Heart left ventricle (tissue), 13 donors: ENCODE data around the gene ZNF440.
"Not testable (repeated sequence)": the region's sequence is repeated elsewhere in the genome, so short reads cannot be mapped to it uniquely, and the experiment has no call there.

Experiments
- POLR2A ChIP-seq, 2 donors: fragments of 450-650 bp; IDR thresholded peaks; one replicate each; pipeline ENCODE4 v1.6.1; 2017; ENCODE audit warnings: antibody characterized with exemption in 2 of 2, mild to moderate bottlenecking in 2 of 2, moderate library complexity in 2 of 2
- TF ChIP-seq, protein P1 (sequence below), 12 donors: fragments of 200-600 bp; sonication (generic) in 4 of 12; IDR thresholded peaks; one replicate each; pipeline versions ENCODE4 v1.5.0 to v1.8.0; 2018 to 2022; ENCODE audit warnings: antibody characterized with exemption in 12 of 12, mild to moderate bottlenecking in 5 of 12
- donor health status: ischemic (EF 13 %, LVEDD 7.1; RV severe dilation, severe dysfunction).
- donor health status: DM: no; HTN: yes; CAD: no.
- donor health status: DM: no; HTN: no; CAD: no.
- donor health status: ischemic (EF 25% LVEDD 6.9; RV normal size, moderate dysfunction).
- donor health status: ischemic (EF 25% LVEDD 5.7; RV mildly dilated, moderate dysfunction).
- donor health status: ischemic (EF 35%, LVEDD 5.7; RV mildly dilated, moderate dysfunction).
- donor health status: nonischemic (EF 11% LVEDD 7.7; RV severe dilation, severe dysfunction).
- donor health status: DM: yes; HTN: yes; CAD: no.
- donor health status: PGD.
- donor health status: ischemic (EF 29% LVEDD 5.4; RV normal size, mild dysfunction).
- donor health status: nonischemic (EF 23%, LVEDD 6.1; RV moderate dilation, normal function).

DNA sequence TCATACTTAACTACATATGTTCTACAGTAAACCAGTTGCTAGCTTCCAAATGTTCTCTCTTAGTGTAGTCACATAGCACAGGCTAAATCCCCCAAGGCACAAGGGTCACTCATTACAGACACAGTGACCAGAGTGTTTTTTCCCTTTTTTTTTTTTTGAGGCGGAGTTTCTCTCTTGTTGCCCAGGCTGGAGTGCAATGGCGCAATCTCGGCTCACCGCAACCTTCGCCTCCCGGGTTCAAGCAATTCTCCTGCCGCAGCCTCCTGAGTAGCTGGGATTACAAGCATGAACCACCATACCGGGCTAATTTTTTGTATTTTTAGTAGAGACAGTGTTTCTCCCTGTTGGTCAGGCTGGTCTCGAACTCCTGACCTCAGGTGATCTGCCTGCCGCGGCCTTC, 37.4 kb upstream of the ZNF440 start:
- not testable (repeated sequence) for TF ChIP-seq POLR2A (IDR thresholded peaks at IDR 0.05)
- TF ChIP-seq, protein P1, sequence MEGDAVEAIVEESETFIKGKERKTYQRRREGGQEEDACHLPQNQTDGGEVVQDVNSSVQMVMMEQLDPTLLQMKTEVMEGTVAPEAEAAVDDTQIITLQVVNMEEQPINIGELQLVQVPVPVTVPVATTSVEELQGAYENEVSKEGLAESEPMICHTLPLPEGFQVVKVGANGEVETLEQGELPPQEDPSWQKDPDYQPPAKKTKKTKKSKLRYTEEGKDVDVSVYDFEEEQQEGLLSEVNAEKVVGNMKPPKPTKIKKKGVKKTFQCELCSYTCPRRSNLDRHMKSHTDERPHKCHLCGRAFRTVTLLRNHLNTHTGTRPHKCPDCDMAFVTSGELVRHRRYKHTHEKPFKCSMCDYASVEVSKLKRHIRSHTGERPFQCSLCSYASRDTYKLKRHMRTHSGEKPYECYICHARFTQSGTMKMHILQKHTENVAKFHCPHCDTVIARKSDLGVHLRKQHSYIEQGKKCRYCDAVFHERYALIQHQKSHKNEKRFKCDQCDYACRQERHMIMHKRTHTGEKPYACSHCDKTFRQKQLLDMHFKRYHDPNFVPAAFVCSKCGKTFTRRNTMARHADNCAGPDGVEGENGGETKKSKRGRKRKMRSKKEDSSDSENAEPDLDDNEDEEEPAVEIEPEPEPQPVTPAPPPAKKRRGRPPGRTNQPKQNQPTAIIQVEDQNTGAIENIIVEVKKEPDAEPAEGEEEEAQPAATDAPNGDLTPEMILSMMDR (IDR thresholded peaks at IDR 0.05): not testable (repeated sequence)
